K562 (cell line): ENCODE data around the gene PNPLA7. TPM values are rescaled to one million over a fixed set of nuclear protein-coding genes. Genes with fewer than 3 reads are reported as not detected.

Source experiments
- ATF1 ChIP-seq, 2 experiments: fragments of 450-650 bp in 1 of 2; IDR thresholded peaks; 2 replicates each; pipeline ENCODE4 v1.6.1; 2016; ENCODE audit warnings: missing compliant biosample characterization in 1 of 2, missing genetic modification characterization in 1 of 2
- BHLHE40 ChIP-seq: IDR thresholded peaks from 2 replicates; pipeline ENCODE4 v1.6.1; 2011; ENCODE audit warnings: low read length, improper control_type of control experiment
- ELF1 ChIP-seq: fragments of 200-800 bp; sonication (Bioruptor generic); IDR thresholded peaks from 2 replicates; pipeline ENCODE4 v1.6.1; 2016; ENCODE audit warnings: missing genetic modification characterization, missing compliant biosample characterization
- KAT7 ChIP-seq: sonication (generic); formaldehyde crosslinking; IDR thresholded peaks from 2 replicates; pipeline ENCODE4 v1.8.0; 2022; ENCODE audit warnings: missing genetic modification reagents, mild to moderate bottlenecking, borderline replicate concordance
- KDM2B ChIP-seq: fragments of 250-450 bp; sonication (Bioruptor Pico); IDR thresholded peaks from 2 replicates; pipeline ENCODE4 v1.8.0; 2021; ENCODE audit warnings: mild to moderate bottlenecking, moderate library complexity
- MAZ ChIP-seq, 2 experiments: fragments of 450-650 bp in 1 of 2; sonication (generic) in 1 of 2; formaldehyde crosslinking; IDR thresholded peaks in 1 of 2; conservative IDR thresholded peaks in 1 of 2; 2 replicates each; pipeline versions ENCODE4 v1.4.0 to v1.5.0; 2020; ENCODE audit warnings: mild to moderate bottlenecking in 1 of 2, missing genetic modification reagents in 1 of 2
- MCM5 ChIP-seq: fragments of 450-650 bp; IDR thresholded peaks from 2 replicates; pipeline ENCODE4 v1.6.1; 2016; ENCODE audit warnings: low read depth
- MYBL2 ChIP-seq, 2 experiments: fragments of 450-650 bp in 1 of 2; sonication (generic) in 1 of 2; formaldehyde crosslinking in 1 of 2; IDR thresholded peaks; 2 replicates each; pipeline versions ENCODE4 v1.6.1 to v1.8.1; 2017 to 2022; ENCODE audit warnings: borderline replicate concordance in 1 of 2, inconsistent platforms in 1 of 2, low read depth in 1 of 2, mild to moderate bottlenecking in 1 of 2, missing genetic modification reagents in 1 of 2, moderate library complexity in 1 of 2
- NFE2L1 ChIP-seq: fragments of 450-650 bp; IDR thresholded peaks from 2 replicates; pipeline ENCODE4 v1.6.1; 2016; ENCODE audit warnings: missing genetic modification characterization, low read depth, mild to moderate bottlenecking, missing compliant biosample characterization, moderate library complexity, borderline replicate concordance
- POLR2A ChIP-seq: fragments of 450-650 bp; conservative IDR thresholded peaks from 2 replicates; pipeline ENCODE4 v1.6.1; 2016
- PYGO2 ChIP-seq: fragments of 450-650 bp; IDR thresholded peaks from 2 replicates; pipeline ENCODE4 v1.6.1; 2016; ENCODE audit warnings: mild to moderate bottlenecking, missing genetic modification characterization, moderate library complexity, missing compliant biosample characterization
- RFX5 ChIP-seq: IDR thresholded peaks from 2 replicates; pipeline ENCODE4 v1.6.1; 2011; ENCODE audit warnings: low read depth, mild to moderate bottlenecking, improper control_type of control experiment, low read length
- SLC30A9 ChIP-seq: fragments of 250-450 bp; sonication (Bioruptor Pico); IDR thresholded peaks from 2 replicates; pipeline ENCODE4 v1.8.0; 2022; ENCODE audit warnings: mild to moderate bottlenecking, moderate library complexity
- SNRNP70 ChIP-seq: fragments of 200-400 bp; formaldehyde crosslinking; optimal IDR thresholded peaks from 2 replicates; pipeline ENCODE3; 2017; ENCODE audit warnings: low read depth, low read length
- SREBF2 ChIP-seq: sonication (generic); formaldehyde crosslinking; IDR thresholded peaks from 2 replicates; pipeline ENCODE4 v1.4.0; 2020; ENCODE audit warnings: mild to moderate bottlenecking, missing genetic modification reagents
- SRSF3 ChIP-seq: fragments of 200-400 bp; formaldehyde crosslinking; IDR thresholded peaks from 2 replicates; pipeline ENCODE4 v1.6.1; 2016; ENCODE audit warnings: mild to moderate bottlenecking, low read length, moderate library complexity; ENCODE audit not compliant: insufficient read depth
- SRSF9 ChIP-seq: fragments of 200-400 bp; formaldehyde crosslinking; IDR thresholded peaks from 2 replicates; pipeline ENCODE4 v1.6.1; 2017; ENCODE audit warnings: low read depth, low read length, borderline replicate concordance
- TGIF2 ChIP-seq: sonication (generic); formaldehyde crosslinking; IDR thresholded peaks from 2 replicates; pipeline ENCODE4 v1.8.1; 2022; ENCODE audit warnings: mild to moderate bottlenecking, missing genetic modification reagents, moderate library complexity
- TSC22D4 ChIP-seq: fragments of 450-650 bp; IDR thresholded peaks from 2 replicates; pipeline ENCODE4 v1.6.1; 2016; ENCODE audit warnings: missing genetic modification characterization, missing biosample characterization, control low read depth
- ZNF143 ChIP-seq: sonication (generic); formaldehyde crosslinking; IDR thresholded peaks from 2 replicates; pipeline ENCODE4 v1.9.0; 2022; ENCODE audit warnings: mild to moderate bottlenecking, missing genetic modification reagents
- ZNF507 ChIP-seq: conservative IDR thresholded peaks from 2 replicates; pipeline ENCODE4 v1.6.1; 2017; ENCODE audit warnings: missing genetic modification characterization, missing compliant biosample characterization
- ZNF668 ChIP-seq: fragments of 250-450 bp; sonication (Bioruptor Pico); IDR thresholded peaks from 2 replicates; pipeline ENCODE4 v1.8.0; 2022; ENCODE audit warnings: mild to moderate bottlenecking, inconsistent platforms
- polyA plus RNA-seq, 8 experiments: library from polyadenylated mRNA; depleted of rRNA in 4 of 8; stranded (reverse) in 5 of 8; unstranded in 3 of 8; fragments of >200 nt; fragmentation: Nextera tagmentation in 2 of 8; fragmentation: Illumina TruSeq in 1 of 8; extraction: Ambion mirVana in 2 of 8; extraction: Trizol in 1 of 8; gene quantifications; 2 replicates each; pipeline versions ENCODE4 v1.2.1 to v1.2.3, GENCODE V29; 2011 to 2014; ENCODE audit warnings: inconsistent platforms in 1 of 8, missing spikeins in 1 of 8
- total RNA-seq, 7 experiments: library from RNA; depleted of rRNA in 6 of 7; stranded (reverse); fragments of >200 nt in 6 of 7; fragmentation: Illumina TruSeq in 2 of 7; extraction: Trizol in 2 of 7; gene quantifications; 2 replicates each; pipeline versions ENCODE4 v1.2.1 to v1.2.3, GENCODE V29; 2011 to 2021; ENCODE audit warnings: low replicate concordance in 1 of 7
- TF ChIP-seq, protein P1 (sequence below): fragments of 250-450 bp; sonication (Bioruptor Pico); IDR thresholded peaks from 2 replicates; pipeline ENCODE4 v1.8.0; 2021; ENCODE audit warnings: moderate library complexity, mild to moderate bottlenecking, inconsistent platforms
- TF ChIP-seq, protein P2 (sequence below): sonication (generic); formaldehyde crosslinking; IDR thresholded peaks from 2 replicates; pipeline ENCODE4 v1.8.0; 2022; ENCODE audit warnings: mild to moderate bottlenecking, missing genetic modification reagents
- TF ChIP-seq, protein P3 (sequence below): fragments of 250-450 bp; sonication (Bioruptor Pico); IDR thresholded peaks from 2 replicates; pipeline ENCODE4 v1.4.0; 2020; ENCODE audit warnings: mild to moderate bottlenecking

PNPLA7 gene
- total and polyA plus RNA-seq, 9 of the 15 experiments (the other 6 are each of a cell fraction or from before 2014, with no cell fraction given) = 0.01 to 0.85 (median 0.19) TPM; not detected in 1

DNA sequence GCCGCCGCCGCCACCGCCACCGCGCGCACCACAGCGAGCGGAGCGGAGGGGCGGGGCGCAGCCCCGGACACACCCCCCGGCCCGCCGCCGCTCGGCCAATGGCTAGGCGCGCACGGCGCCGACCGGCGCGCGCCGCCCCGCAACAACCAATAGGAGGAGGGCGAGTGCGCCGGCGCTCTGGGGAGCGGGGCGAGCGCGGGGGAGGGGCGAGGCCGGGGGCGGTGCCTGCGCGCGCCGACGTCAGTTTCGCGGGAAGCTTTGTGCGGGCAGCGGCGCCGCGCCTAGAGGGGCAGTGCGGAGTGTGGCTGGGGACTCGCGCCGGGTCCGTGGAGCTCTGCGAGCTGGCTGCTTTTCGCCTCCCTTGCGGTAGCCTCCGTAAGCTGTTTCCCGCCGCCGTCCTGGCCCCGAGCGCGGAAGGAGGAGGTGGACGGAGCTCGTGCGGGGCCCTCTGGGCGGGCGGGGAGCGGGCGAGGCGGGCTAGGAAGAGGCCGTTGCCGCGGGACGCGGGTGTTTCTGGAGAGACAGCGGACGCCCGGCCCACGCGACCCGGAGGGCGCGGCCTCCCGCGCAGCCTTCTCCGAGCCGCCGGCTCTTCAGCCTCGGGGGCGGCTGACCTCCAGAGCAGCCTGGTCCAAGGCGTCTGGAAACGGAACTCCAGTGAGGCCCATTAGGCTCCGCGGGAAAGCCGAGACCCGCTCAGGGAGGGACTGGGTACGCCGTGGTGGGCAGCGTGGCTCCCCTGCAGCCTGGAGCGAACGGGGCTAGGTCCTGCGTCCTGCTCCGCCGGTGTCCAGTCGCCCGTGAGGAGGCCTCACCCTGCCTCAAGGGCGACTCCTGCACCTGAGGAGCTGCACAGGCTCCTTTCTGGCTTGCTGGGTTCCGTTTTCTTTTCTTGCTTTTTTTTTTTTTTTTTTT is 40.5 kb upstream of the PNPLA7 start, which contains the start of gene ZMYND19 (continued):
- TF ChIP-seq, protein P1, sequence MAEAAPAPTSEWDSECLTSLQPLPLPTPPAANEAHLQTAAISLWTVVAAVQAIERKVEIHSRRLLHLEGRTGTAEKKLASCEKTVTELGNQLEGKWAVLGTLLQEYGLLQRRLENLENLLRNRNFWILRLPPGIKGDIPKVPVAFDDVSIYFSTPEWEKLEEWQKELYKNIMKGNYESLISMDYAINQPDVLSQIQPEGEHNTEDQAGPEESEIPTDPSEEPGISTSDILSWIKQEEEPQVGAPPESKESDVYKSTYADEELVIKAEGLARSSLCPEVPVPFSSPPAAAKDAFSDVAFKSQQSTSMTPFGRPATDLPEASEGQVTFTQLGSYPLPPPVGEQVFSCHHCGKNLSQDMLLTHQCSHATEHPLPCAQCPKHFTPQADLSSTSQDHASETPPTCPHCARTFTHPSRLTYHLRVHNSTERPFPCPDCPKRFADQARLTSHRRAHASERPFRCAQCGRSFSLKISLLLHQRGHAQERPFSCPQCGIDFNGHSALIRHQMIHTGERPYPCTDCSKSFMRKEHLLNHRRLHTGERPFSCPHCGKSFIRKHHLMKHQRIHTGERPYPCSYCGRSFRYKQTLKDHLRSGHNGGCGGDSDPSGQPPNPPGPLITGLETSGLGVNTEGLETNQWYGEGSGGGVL (CRISPR knock-in tag) = no peak
- TF ChIP-seq, protein P2, sequence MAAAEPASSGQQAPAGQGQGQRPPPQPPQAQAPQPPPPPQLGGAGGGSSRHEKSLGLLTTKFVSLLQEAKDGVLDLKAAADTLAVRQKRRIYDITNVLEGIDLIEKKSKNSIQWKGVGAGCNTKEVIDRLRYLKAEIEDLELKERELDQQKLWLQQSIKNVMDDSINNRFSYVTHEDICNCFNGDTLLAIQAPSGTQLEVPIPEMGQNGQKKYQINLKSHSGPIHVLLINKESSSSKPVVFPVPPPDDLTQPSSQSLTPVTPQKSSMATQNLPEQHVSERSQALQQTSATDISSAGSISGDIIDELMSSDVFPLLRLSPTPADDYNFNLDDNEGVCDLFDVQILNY = no peak
- no peak for TF ChIP-seq ZNF668 (CRISPR knock-in tag)
- no peak for TF ChIP-seq ZNF507
- TF ChIP-seq MYBL2 (IDR thresholded peaks at IDR 0.05; ENCODE audit: low read depth) = no peak
- TF ChIP-seq MYBL2 (CRISPR knock-in tag; IDR thresholded peaks at IDR 0.05; ENCODE audit: borderline replicate concordance) = no peak
- no peak for TF ChIP-seq KAT7 (CRISPR knock-in tag)
- peak; percentile 63 for TF ChIP-seq POLR2A
- TF ChIP-seq SREBF2 (CRISPR knock-in tag) = no peak
- no peak for TF ChIP-seq SLC30A9
- peak; percentile 41 to 63 for TF ChIP-seq MAZ (CRISPR knock-in tag; conservative IDR thresholded peaks at IDR 0.05 in 1 of 2, IDR thresholded peaks at IDR 0.05 in 1 of 2)
- TF ChIP-seq KDM2B = no peak
- TF ChIP-seq TGIF2 (CRISPR knock-in tag) = peak; percentile 36; the same call in 1 of the 2 replicates
- no peak for TF ChIP-seq PYGO2
- no peak for TF ChIP-seq ELF1 (tag)
- no peak for TF ChIP-seq RFX5
- TF ChIP-seq BHLHE40 = no peak
- no peak for TF ChIP-seq SNRNP70
- TF ChIP-seq, protein P3, sequence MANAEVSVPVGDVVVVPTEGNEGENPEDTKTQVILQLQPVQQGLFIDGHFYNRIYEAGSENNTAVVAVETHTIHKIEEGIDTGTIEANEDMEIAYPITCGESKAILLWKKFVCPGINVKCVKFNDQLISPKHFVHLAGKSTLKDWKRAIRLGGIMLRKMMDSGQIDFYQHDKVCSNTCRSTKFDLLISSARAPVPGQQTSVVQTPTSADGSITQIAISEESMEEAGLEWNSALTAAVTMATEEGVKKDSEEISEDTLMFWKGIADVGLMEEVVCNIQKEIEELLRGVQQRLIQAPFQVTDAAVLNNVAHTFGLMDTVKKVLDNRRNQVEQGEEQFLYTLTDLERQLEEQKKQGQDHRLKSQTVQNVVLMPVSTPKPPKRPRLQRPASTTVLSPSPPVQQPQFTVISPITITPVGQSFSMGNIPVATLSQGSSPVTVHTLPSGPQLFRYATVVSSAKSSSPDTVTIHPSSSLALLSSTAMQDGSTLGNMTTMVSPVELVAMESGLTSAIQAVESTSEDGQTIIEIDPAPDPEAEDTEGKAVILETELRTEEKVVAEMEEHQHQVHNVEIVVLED (CRISPR knock-in tag) = peak; percentile 80
- TF ChIP-seq NFE2L1 (tag) = no peak
- TF ChIP-seq TSC22D4 (tag) = no peak
- TF ChIP-seq ATF1 (CRISPR knock-in tag; IDR thresholded peaks at IDR 0.05) = no peak
- TF ChIP-seq ATF1 (tag; IDR thresholded peaks at IDR 0.05) = peak; percentile 90
- no peak for TF ChIP-seq MCM5
- TF ChIP-seq SRSF3 = no peak
- no peak for TF ChIP-seq SRSF9
- no peak for TF ChIP-seq ZNF143 (CRISPR knock-in tag)
